Measurements from ENCODE around the gene SGTA.

SGTA gene

DNA sequence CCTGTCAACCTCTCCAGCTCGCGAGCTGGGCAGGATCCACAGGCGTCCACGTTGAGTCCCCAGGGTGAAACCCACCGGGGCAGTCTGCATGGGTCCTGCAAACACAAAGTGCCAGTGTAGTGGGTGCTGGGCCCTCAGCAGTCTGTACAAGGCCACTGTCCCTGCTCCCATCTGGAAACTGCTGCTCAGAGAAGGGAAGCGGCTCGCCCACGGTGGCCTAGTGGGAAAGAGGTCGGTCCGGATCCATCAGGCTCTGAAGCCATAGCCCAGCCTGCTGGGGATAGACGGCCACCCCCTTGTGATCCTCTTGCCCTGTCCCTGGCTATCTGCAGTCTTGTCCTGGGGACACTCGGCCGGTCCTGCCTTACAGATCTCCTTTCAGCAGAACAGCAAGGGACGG lies 59.3 kb downstream of the SGTA start:
- H3K4me1 ChIP-seq (ENCODE audit: insufficient read depth, low read length) = no peaks in the 10 kb centered on the region
- H3K4me3 ChIP-seq (ENCODE audit: low read length) = no peak overlapping the region
- H3K9ac ChIP-seq (ENCODE audit: low read depth, low read length) = no peak overlapping the region
- no peaks in the 10 kb centered on the region for H3K9me3 ChIP-seq (ENCODE audit: insufficient read depth, low read depth, low read length)
- no peak overlapping the region for H3K27ac ChIP-seq (ENCODE audit: low read length)
- H3K27me3 ChIP-seq (ENCODE audit: insufficient read depth, low read length) = peaks cover 44% of the 10 kb centered on the region
- no peaks in the 10 kb centered on the region for H3K36me3 ChIP-seq (ENCODE audit: insufficient read depth, low read depth, low read length)

DNA sequence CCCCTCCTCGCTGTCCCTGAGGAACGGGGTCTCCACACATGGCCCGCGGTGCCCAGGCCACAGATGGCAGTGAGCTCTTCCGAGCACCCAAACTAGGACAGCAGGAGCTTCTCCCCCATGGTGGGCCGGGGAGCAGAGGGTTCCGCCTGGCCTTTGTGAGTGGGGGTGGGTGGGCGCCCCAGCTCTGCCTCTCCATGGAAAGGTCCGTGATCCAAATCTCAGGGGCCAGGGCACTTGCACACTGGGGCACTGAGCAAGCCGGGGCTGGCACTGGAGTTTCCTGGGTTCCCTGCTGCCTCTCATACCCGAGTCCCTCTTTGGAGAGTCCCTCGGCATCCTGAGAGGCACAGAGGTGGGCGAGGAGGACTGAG lies 59.7 kb downstream of the SGTA start:
- Histone ChIP-seq H3K4me1 (ENCODE audit: insufficient read depth, low read length) (no peaks in the 10 kb centered on the region), H3K27ac (ENCODE audit: low read length) (no peak overlapping the region), H3K27me3 (ENCODE audit: insufficient read depth, low read length) (peaks cover 44% of the 10 kb centered on the region), H3K4me3 (ENCODE audit: low read length) (no peak overlapping the region), H3K9me3 (ENCODE audit: insufficient read depth, low read depth, low read length) (no peaks in the 10 kb centered on the region), H3K9ac (ENCODE audit: low read depth, low read length) (no peak overlapping the region), H3K36me3 (ENCODE audit: insufficient read depth, low read depth, low read length) (no peaks in the 10 kb centered on the region)

DNA sequence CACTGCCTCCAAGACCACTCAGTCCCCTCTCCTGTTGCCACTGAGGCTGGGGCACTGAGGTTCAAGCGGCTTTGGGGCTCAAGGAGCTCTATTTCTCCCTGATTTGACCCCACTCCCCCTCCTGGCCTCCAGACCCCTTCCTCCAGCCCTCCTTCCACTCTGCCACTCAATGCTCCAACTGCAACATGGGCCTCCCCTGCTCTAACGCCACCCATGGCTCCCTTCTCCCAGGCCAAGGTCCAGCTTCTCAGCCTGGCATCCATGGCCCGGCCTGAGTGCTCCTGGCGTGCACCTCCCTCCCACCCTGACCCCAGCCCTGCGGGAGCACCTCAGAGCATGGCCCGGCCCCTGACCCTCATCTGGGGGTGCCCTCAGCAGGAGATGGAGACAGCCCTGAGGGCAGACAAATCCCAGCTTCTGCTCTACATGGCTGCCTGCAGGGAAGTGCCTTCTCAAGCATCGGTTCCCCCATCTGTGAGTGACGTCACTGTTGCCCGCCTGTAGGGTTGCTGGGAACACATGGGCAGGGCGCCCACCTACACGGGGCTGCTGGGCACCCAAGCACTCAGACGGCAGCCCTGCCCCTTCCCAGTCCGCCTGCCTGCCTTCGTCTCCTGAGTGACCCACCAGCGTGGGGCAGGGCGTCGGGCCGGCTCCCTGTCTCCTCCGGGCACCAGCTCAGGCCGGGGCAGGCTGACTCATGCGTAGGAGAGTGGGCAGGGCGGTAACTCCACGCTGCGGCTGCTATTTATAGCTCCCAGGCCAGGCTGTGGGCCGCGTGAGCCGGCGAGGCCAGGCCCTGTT lies 60.3 kb downstream of the SGTA start:
- H3K27ac ChIP-seq (ENCODE audit: low read length) = no peak overlapping the region
- H3K9me3 ChIP-seq (ENCODE audit: insufficient read depth, low read depth, low read length) = no peaks in the 10 kb centered on the region
- no peak overlapping the region for H3K9ac ChIP-seq (ENCODE audit: low read depth, low read length)
- no peaks in the 10 kb centered on the region for H3K36me3 ChIP-seq (ENCODE audit: insufficient read depth, low read depth, low read length)
- H3K4me3 ChIP-seq (ENCODE audit: low read length) = no peak overlapping the region
- no peaks in the 10 kb centered on the region for H3K4me1 ChIP-seq (ENCODE audit: insufficient read depth, low read length)
- peaks cover 39% of the 10 kb centered on the region for H3K27me3 ChIP-seq (ENCODE audit: insufficient read depth, low read length)

DNA sequence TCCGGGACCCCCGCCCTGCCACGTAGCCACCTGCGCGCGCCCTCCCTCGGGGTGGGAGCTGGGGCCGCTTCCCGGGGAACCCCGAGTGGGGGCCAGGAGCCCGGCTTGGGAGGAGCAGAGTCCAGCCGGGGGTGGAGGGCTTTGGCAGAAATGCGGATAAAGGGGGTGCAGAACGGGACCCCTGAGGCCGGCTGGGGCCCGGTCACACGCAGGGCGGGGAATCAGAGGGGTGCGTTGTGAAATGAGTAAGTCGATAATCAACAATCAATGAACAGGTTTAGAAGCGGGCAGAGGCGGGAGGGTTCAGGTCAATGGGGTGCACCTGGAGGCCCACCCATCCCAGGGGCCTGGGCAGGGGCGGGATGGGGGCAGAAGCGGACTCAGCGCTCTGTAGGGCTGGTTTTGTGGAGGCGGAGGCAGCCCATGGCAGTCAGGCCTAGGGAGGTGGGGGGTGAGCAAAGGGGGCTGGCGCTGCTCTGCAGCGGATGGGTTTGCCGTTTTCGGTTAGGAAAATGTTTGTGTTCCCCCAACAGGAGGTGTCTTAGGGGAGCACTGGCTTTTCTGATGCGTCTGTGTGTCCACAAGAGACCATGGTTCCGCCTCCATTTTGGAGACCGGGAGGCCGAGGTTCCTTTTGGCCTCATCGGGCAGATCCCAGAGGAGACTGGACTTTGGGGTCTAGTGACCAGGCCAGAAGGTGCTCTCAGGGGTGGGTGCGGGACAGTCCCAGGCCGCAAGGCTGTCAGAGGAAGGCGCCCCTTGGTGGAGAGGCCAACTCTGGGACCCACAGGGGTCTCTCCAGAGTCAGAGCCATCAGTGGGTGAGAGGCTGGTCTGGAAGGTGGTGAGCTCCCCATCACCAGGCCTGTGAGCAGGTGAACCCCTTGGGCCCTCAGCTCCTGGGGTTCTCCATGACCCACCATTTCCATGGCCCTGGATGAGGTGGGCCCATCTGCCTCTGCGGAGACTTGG lies 61.2 kb downstream of the SGTA start:
- Histone ChIP-seq H3K36me3 (ENCODE audit: insufficient read depth, low read depth, low read length) (no peaks in the 10 kb centered on the region), H3K27me3 (ENCODE audit: insufficient read depth, low read length) (peaks cover 30% of the 10 kb centered on the region), H3K9ac (ENCODE audit: low read depth, low read length) (no peak overlapping the region), H3K27ac (ENCODE audit: low read length) (no peak overlapping the region), H3K4me1 (ENCODE audit: insufficient read depth, low read length) (no peaks in the 10 kb centered on the region), H3K4me3 (ENCODE audit: low read length) (peak overlapping the region; percentile 61; the same call in 1 of the 2 replicates), H3K9me3 (ENCODE audit: insufficient read depth, low read depth, low read length) (no peaks in the 10 kb centered on the region)

DNA sequence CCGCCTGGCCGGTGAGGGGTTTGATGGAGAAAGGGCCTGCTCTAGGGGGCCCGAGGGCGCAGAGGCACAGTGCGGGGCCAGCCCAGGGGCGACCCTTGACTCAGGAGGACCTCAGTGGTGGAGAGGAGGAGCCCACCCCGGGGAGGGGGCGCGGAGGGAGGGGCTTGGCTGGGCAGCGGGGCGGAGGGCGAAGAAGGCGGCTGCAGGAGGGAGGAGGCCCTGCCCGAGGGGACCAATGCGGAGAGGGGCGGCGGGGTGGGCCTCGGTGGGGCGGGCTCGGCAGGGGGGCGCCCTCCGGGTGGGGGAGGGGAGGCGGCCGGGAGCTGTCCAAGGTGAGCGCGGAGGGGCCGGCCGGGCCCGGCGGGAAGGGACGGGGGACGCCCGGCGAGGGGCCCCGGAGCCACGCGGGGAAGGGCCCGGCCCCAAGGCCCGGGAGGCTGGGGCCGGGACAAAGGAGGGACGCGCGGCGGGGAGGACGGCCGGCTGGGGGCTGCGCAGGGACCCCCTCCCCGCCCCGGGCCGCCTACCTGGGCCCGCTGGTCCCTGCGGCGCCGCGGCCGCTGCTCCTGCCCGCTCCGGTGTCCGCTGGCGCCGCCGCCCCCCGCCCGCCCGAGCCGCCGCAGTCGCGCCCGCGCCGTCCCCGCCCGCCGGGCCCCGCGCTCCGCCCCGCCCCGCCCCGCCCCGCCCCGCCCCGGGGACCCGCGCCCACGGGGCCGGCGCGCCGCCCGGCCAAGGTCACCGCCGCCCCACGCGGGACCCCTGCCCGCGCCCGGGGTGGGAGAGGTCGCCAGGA lies 62.1 kb downstream of the SGTA start, which contains the start of gene DIRAS1:
DIRAS1 (minus strand) TSS at position 596 of the 793 bp plus-strand sequence. CDS start 3,566 bp downstream, outside the sequence.
- Histone ChIP-seq H3K27me3 (ENCODE audit: insufficient read depth, low read length) (peaks cover 22% of the 10 kb centered on the region), H3K9ac (ENCODE audit: low read depth, low read length) (peak within 1 kb of the TSS; percentile 21; the same call in 1 of the 2 replicates), H3K9me3 (ENCODE audit: insufficient read depth, low read depth, low read length) (no peaks in the 10 kb centered on the region), H3K36me3 (ENCODE audit: insufficient read depth, low read depth, low read length) (no peaks in the 10 kb centered on the region), H3K27ac (ENCODE audit: low read length) (no peak within 1 kb of the TSS), H3K4me3 (ENCODE audit: low read length) (peak within 1 kb of the TSS; percentile 64), H3K4me1 (ENCODE audit: insufficient read depth, low read length) (no peaks in the 10 kb centered on the region)

DNA sequence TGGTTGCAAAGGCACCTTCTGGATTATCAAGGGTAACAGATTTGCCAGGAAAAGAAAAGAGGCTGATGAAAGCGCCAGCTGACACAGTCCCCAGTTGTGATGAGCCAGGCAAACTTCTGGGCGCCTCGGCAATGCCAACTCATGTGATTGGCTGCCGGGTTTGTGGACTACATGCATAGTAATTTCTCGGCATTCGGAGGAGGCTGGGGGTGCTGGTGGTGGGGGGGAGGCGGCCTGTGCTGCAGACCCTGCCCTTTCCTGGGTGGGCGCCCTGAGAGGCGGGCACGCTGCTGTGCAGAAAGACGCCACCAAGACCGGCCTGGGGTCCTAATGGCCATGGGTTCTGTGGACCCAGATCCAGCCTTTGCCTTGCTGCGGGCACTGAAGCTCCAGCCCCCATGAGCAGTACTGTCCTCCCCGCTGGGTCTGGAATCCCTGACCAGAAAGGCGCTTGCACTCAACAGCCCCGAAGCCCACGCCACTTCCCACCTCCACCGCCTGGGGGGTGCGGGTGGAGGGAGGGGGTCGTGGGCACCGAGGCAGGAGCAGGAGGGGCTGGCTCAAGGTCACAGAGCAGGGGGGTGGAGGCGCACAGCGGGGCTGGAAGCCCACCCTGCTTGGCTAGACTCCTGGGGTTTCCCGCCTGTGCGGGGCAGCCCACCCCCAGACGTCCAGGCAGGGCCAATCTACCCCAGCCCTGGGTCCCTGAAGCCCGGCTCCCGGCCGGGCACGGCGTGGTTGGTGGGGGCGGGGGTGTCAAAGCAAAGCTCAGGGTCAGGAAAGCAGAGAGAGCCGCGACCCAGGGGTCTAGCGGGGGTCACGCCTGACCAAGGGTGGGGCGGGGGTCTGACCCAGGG lies 62.9 kb downstream of the SGTA start:
- Histone ChIP-seq H3K36me3 (ENCODE audit: insufficient read depth, low read depth, low read length) (no peaks in the 10 kb centered on the region), H3K9me3 (ENCODE audit: insufficient read depth, low read depth, low read length) (peaks cover 7% of the 10 kb centered on the region; the same call in 1 of the 2 replicates), H3K27me3 (ENCODE audit: insufficient read depth, low read length) (peaks cover 22% of the 10 kb centered on the region), H3K27ac (ENCODE audit: low read length) (no peak overlapping the region), H3K4me1 (ENCODE audit: insufficient read depth, low read length) (no peaks in the 10 kb centered on the region), H3K9ac (ENCODE audit: low read depth, low read length) (peak overlapping the region; percentile 21; the same call in 1 of the 2 replicates), H3K4me3 (ENCODE audit: low read length) (peak overlapping the region; percentile 64)

DNA sequence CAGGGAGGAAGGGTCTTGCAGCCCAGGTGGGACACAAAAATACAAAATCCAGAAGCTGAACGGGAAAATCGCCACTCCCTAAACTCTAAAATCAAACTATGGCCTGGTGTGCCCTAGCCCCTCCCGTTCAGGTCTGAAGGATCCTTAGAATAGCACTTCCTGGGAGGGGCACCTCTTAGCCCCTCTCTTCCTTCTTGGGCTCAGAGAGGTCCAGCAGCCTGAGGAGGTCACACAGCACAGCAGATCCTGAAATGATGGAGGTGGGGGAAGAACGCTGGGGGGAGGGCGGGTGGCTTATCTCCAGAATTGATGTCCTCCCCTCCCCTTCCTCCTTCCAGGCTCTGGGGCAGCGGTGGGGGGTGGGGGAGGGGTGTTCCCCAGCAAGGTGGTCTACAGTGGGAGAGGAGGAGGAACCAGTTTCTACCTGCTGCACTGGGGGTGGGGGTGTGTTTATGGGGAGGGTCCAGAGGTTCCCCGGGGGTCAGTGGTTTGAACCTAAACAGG lies 63.8 kb downstream of the SGTA start:
- Histone ChIP-seq H3K27ac (ENCODE audit: low read length) (no peak overlapping the region), H3K4me3 (ENCODE audit: low read length) (peak overlapping the region; percentile 64; the same call in 1 of the 2 replicates), H3K4me1 (ENCODE audit: insufficient read depth, low read length) (no peaks in the 10 kb centered on the region), H3K9me3 (ENCODE audit: insufficient read depth, low read depth, low read length) (peaks cover 8% of the 10 kb centered on the region; the same call in 1 of the 2 replicates), H3K9ac (ENCODE audit: low read depth, low read length) (no peak overlapping the region), H3K36me3 (ENCODE audit: insufficient read depth, low read depth, low read length) (no peaks in the 10 kb centered on the region), H3K27me3 (ENCODE audit: insufficient read depth, low read length) (peaks cover 22% of the 10 kb centered on the region)

DNA sequence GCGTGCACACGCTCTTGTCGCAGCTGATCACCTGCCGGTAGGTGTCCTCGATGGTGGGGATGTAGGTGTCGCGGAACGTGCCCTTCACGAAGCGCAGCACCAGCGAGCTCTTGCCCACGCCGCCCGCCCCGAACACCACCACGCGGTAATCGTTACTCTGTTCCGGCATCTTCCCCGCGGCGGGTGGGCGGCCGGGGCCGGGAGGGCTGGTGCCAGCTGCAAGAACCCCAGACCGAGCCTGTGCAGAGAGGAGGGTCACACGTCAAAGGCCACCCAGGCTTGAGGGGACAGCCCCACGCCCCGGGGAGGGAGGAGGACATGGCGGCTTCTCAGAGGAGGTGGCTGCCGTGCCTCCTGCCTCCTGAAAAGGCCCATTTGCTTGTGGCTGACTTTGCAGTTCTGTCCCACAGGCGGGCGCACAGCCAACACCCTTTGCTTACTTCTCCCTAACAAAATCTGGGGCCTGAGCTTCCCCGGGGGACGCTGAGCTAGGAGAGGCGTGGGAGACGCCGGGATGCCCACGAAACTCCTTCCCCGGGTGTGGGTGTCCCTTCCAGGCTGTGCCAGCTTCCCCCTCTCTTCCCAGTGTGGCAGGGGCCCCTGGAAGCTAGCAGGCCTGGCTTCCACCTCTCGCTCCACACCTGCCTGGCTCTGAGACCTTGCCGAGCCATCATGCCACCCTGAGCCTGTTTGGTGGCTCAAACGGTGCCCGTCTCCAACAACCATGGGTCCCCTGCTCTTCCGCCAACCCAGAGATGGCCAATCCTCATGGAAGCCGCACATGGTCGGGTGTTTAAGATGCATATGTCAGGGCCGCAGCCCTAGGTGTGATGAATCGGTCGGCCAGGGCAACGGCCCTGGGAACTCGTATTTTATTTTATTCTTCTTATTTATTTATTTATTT lies 65.2 kb downstream of the SGTA start:
- Histone ChIP-seq H3K27ac (ENCODE audit: low read length) (no peak overlapping the region), H3K9ac (ENCODE audit: low read depth, low read length) (no peak overlapping the region), H3K4me3 (ENCODE audit: low read length) (no peak overlapping the region), H3K4me1 (ENCODE audit: insufficient read depth, low read length) (no peaks in the 10 kb centered on the region), H3K36me3 (ENCODE audit: insufficient read depth, low read depth, low read length) (no peaks in the 10 kb centered on the region), H3K9me3 (ENCODE audit: insufficient read depth, low read depth, low read length) (peaks cover 8% of the 10 kb centered on the region; the same call in 1 of the 2 replicates), H3K27me3 (ENCODE audit: insufficient read depth, low read length) (peaks cover 15% of the 10 kb centered on the region)

DNA sequence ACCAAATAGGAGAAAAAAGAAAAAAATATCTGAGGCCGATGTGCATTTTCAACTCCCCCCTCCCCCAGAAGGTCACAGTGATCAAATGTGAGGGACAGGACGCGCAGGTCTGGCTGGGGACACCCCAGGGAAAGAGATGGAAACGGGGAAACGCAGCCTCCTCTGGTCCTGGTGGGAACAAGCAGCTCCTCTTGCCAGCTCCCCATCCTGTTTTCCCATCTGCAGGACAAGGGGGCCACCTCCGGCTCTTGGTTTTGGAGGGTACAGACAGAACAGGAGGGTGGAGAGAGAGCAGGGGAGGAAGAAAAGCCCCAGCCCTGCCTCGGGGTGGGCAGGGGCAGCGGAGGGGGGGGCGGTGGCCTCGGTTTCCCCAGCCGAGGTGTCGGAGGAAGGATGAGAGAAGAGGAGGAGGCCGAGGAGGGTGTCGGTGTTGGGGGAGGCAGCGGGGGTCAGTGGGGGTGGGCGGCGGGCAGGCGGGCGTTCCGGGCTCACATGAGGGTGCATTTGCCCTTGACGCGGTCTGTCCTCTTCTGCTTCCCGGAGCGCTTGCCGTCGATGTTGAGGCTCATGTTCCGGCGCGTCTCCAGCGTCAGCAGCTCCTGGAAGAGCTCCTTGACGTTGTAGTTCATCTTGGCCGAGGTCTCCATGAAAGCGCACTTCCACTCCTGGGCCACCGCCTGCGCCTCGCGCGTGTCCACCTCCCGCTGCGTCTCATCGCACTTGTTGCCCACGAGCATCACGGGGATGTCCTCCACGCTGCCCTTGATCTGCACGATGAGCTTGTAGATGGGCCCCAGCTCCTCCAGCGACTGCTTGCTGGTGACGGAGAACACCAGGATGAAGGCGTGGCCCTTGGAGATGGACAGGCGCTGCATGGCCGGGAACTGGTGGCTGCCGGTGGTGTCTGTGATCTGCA lies 66.1 kb downstream of the SGTA start:
- no peak overlapping the region for H3K9ac ChIP-seq (ENCODE audit: low read depth, low read length)
- no peaks in the 10 kb centered on the region for H3K36me3 ChIP-seq (ENCODE audit: insufficient read depth, low read depth, low read length)
- H3K27ac ChIP-seq (ENCODE audit: low read length) = no peak overlapping the region
- peaks cover 6% of the 10 kb centered on the region for H3K27me3 ChIP-seq (ENCODE audit: insufficient read depth, low read length)
- no peaks in the 10 kb centered on the region for H3K4me1 ChIP-seq (ENCODE audit: insufficient read depth, low read length)
- no peak overlapping the region for H3K4me3 ChIP-seq (ENCODE audit: low read length)
- H3K9me3 ChIP-seq (ENCODE audit: insufficient read depth, low read depth, low read length) = peaks cover 8% of the 10 kb centered on the region; the same call in 1 of the 2 replicates

Measured in iPS-20b (cell line).